Fibroblast of pulmonary artery (primary cell): ENCODE results near the gene NOS1AP.

Experiments
- DNase-seq: peaks from one replicate; pipeline ENCODE4 v3.0.0-alpha.2; 2010; ENCODE audit warnings: low read depth
- H3K4me3 ChIP-seq: replicated peaks from 2 replicates; pipeline ENCODE4 v1.5.1; 2011; ENCODE audit warnings: low read depth, mild to moderate bottlenecking, control low read depth, low read length, moderate library complexity
- TF ChIP-seq, protein P1 (sequence below): IDR thresholded peaks from 2 replicates; pipeline ENCODE4 v1.5.1; 2011; ENCODE audit warnings: mild to moderate bottlenecking, control low read depth, low read length, inconsistent platforms; ENCODE audit errors: missing control alignments

The NOS1AP gene

DNA sequence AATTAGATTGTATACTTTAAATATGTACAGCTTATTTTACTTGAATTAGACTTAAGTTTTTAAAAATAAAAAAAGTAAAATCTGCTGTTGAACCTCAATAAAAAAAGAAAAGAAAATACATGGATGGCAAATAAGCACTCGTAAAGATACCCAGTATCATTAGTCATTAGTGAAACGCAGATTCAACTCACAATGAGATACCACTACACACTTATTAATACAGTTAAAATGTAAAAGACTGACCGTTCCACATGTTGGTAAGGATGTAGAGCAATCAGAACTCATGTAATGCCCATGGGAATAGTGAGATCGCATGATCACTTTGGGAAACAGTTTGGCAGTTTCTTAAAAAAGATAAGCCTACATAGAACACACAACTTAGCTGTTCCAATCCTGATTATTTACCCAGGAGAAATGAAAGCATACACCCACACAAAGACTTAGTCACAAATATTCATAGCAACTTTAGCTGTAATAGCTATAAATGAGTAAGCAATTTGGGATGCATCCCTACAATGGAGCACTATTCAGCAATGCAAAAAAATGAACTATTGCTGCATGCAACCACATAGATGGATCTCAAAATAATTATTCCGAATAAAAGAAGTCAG is 335.2 kb downstream of the NOS1AP start:
- TF ChIP-seq, protein P1, sequence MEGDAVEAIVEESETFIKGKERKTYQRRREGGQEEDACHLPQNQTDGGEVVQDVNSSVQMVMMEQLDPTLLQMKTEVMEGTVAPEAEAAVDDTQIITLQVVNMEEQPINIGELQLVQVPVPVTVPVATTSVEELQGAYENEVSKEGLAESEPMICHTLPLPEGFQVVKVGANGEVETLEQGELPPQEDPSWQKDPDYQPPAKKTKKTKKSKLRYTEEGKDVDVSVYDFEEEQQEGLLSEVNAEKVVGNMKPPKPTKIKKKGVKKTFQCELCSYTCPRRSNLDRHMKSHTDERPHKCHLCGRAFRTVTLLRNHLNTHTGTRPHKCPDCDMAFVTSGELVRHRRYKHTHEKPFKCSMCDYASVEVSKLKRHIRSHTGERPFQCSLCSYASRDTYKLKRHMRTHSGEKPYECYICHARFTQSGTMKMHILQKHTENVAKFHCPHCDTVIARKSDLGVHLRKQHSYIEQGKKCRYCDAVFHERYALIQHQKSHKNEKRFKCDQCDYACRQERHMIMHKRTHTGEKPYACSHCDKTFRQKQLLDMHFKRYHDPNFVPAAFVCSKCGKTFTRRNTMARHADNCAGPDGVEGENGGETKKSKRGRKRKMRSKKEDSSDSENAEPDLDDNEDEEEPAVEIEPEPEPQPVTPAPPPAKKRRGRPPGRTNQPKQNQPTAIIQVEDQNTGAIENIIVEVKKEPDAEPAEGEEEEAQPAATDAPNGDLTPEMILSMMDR: no peak
- DNase-seq: peak; percentile 68
- H3K4me3 ChIP-seq: no peak overlapping the region

DNA sequence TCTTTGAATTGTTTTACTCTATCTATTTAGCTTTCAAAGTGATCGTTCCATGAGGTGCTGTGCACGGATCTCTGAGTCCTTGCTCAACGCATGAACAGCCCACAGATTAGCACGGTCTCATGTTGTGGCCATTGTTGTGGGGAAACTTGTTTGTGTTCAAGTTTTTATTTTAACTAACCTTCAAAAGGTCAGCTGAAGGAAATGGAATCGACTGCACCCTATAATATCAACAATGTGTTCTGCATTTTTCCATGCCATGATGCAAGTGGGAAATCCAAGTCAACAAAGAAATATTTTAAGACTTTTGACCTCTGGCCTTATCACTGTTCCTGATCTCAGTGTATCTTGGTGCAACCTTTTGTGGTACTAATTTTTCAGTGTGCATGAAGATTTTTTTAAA is 336.3 kb downstream of the NOS1AP start:
- TF ChIP-seq, protein P1: no peak
- no peak overlapping the region for H3K4me3 ChIP-seq
- DNase-seq: no peak

DNA sequence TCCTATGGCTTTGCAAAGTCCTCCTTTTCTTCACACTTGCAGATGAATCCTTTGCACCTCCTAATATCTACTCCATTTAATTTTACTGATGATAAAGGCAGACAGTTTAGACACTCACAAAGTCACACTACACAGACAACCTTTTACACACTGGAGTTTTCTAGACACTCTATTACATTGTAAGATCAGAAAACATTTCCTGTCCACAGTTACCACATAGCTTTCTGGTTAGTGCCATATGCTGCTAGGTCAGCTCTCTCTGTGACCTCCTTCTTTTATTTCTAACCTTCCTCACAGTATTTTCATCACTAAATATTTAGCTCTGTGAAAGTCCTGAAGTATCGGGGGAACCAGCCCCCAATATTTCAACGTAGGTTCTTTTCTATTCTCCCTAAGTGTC is 337.3 kb downstream of the NOS1AP start:
- no peak for DNase-seq
- TF ChIP-seq, protein P1: no peak
- H3K4me3 ChIP-seq: no peak overlapping the region

DNA sequence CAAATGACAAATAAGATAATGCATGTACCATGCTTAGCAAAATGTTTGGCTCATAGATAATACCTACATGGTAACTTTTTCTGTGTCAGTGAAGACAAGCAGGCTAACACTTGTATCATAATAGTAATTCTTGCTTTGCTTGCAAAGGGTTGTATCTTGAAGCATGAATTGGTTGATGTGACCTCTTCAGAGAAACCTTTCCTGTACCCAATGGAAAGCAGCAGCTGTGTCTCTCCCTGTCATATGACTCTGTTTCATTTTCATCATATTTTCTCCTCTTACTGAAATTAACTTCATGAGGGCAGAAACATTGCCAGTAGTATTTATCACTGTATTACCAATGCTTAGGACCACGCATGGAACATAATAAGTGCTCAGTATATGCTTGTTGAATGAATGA is 338.0 kb downstream of the NOS1AP start:
- TF ChIP-seq, protein P1: no peak
- no peak for DNase-seq

DNA sequence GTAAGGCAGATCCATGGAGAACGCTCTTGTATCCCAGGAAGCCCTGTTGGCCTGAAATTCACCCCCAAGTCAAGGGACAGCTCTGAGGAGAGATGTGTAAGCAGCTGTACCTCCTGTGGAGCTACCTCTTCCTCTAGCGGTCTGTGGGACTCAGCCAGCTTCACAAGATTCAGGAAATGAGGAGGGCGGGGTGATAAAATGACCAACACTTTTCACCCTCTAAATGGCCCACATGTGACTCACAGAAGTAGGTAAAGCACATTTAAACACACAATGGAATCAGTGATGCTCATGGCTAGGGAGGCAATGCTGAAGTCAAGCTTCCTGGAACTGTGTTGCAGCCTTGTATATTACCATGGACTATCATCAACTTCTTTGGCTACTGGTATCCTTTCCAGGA is 342.5 kb downstream of the NOS1AP start, which contains the start of gene SH2D1B:
SH2D1B (minus strand) TSS at position 135 of the 400 bp plus-strand sequence; CDS start at position 15, 120 bp downstream.
- no peak within 1 kb of the TSS for H3K4me3 ChIP-seq
- no peak for DNase-seq
- TF ChIP-seq, protein P1: no peak

More for the DNA sequence above, 338.0 kb downstream of the NOS1AP start:
- H3K4me3 ChIP-seq: no peak overlapping the region

DNA sequence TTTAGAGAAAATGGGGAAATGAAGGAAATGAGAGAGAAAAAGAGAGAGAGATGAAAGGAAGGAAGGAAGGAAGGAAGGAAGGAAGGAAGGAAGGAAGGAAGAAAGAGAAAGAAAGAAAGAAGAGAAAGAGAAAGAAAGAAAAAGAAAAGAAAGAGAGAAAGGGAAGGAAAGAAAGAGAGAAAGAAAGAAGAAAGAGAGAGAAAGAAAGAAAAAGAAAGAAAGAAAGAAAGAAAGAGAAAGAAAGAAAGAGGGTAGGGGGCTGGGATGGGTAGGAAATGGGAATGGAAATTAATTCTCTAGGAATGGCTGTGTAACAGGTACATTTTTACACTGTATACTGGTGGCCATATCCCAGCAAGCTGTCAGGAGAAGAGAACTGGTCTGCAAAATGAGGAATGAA is 346.7 kb downstream of the NOS1AP start:
- no peak for DNase-seq
- no peak overlapping the region for H3K4me3 ChIP-seq
- TF ChIP-seq, protein P1: no peak

DNA sequence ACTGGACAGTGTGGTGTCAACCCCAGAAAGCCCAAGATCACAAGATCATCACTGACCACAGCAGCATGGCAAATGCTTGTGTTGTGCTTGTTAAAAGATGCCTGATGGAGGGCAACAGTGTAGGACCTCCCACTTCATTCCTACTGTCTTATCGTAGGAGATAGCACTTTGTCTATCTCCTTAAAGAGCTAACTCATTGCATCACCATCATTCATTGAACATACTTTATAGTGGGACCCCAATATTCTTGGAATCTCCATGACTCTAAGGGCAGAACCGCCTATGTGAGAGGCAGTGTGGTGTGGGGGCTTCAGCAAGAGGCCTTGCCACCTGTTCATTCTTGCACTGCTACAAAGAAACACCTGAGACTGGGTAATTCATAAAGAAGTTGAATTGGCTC is 347.4 kb downstream of the NOS1AP start:
- DNase-seq: no peak
- TF ChIP-seq, protein P1: no peak
- no peak overlapping the region for H3K4me3 ChIP-seq
